Measurements from ENCODE around the gene CACNA1B. TPM values are rescaled to one million over a fixed set of nuclear protein-coding genes. Genes with fewer than 3 reads are reported as not detected.

Gene CACNA1B
- total RNA-seq, 1 experiment from 2014 or later = 7.8 TPM

GRCh38 chr9:138043061-138043410 is 165.5 kb downstream of the CACNA1B start:
- Histone ChIP-seq H2BK5ac (ENCODE audit: insufficient read length, low read length) (no peak overlapping the region), H4K20me1 (ENCODE audit: control insufficient read depth, insufficient read depth, insufficient read length) (no peaks in the 10 kb centered on the region), H3K56ac (ENCODE audit: insufficient read length, low read depth, low read length) (no peak overlapping the region), H3K4me2 (ENCODE audit: insufficient read depth, insufficient read length, low read length) (no peak overlapping the region), H4K91ac (ENCODE audit: insufficient read length, low read depth, low read length) (no peak overlapping the region), H3K23ac (ENCODE audit: insufficient read length, low read depth, low read length) (no peak overlapping the region), H2AK5ac (ENCODE audit: insufficient read length, low read length) (no peak overlapping the region), H3K4ac (ENCODE audit: low read depth, low read length) (no peak overlapping the region), H2BK20ac (ENCODE audit: low read depth, low read length, poor library complexity, severe bottlenecking) (no peak overlapping the region), H3K14ac (ENCODE audit: insufficient read depth, low read length) (no peak overlapping the region), H3K4me1 (ENCODE audit: insufficient read depth, low read length) (no peaks in the 10 kb centered on the region), H3K27ac (ENCODE audit: insufficient read length, low read depth, low read length) (no peak overlapping the region), H3K9me3 (ENCODE audit: control insufficient read depth, low read depth, low read length) (no peaks in the 10 kb centered on the region), H3K23me2 (ENCODE audit: insufficient read length, low read depth, low read length, poor library complexity, severe bottlenecking) (no peaks in the 10 kb centered on the region), H2AFZ (ENCODE audit: low read length) (no peak overlapping the region), H3K79me1 (ENCODE audit: insufficient read depth, low read depth, low read length, poor library complexity, severe bottlenecking) (no peaks in the 10 kb centered on the region), H3K27me3 (ENCODE audit: insufficient read depth, low read length) (no peaks in the 10 kb centered on the region), H2BK15ac (ENCODE audit: low read depth, low read length) (no peak overlapping the region), H2BK120ac (ENCODE audit: low read depth, low read length, poor library complexity, severe bottlenecking) (no peak overlapping the region), H2BK12ac (ENCODE audit: insufficient read length, low read depth, low read length) (no peak overlapping the region), H4K8ac (replicated peaks; ENCODE audit: insufficient read length, low read depth, low read length) (no peak overlapping the region), H3T11ph (ENCODE audit: low read length) (no peak overlapping the region), H3K18ac (ENCODE audit: insufficient read length, low read depth, low read length) (no peak overlapping the region), H4K5ac (ENCODE audit: insufficient read length, low read depth, low read length) (no peak overlapping the region), H3K9ac (ENCODE audit: extremely low read depth, insufficient read length, low read length) (no peak overlapping the region), H3K79me2 (ENCODE audit: insufficient read depth, low read length) (no peaks in the 10 kb centered on the region)
- peaks cover 0 to 12% of the 10 kb centered on the region in 2 experiments; a peak in 2 of 4 replicates for H3K4me1 Mint-ChIP-seq
- peaks cover 3 to 20% (median 15%) of the 10 kb centered on the region in 3 experiments; a peak in 6 of 7 replicates for H3K36me3 Mint-ChIP-seq (ENCODE audit: insufficient read depth in 1 of 3, low read depth in 3 of 3)
- no peaks in the 10 kb centered on the region; the same call in 1 of the 2 replicates for H3K27me3 Mint-ChIP-seq (ENCODE audit: low read depth)
- no peaks in the 10 kb centered on the region; a peak in 1 of 5 replicates for H3K9me3 Mint-ChIP-seq
- no peak for DNase-seq
- TF ChIP-seq CTCF (conservative IDR thresholded peaks at IDR 0.05) = no peak
- no CpG with 5 or more reads among the region's 12 CpGs for WGBS (ENCODE audit: extremely low coverage, insufficient read length, low lambda C conversion rate)
- no peak overlapping the region for H3K4me3 Mint-ChIP-seq
- H3K27ac Mint-ChIP-seq = no peak overlapping the region; a peak in 1 of 7 replicates
